RPMI7951 (cell line): ENCODE measurements around the gene LRRTM1. TPM values are rescaled to one million over a fixed set of nuclear protein-coding genes. Genes with fewer than 3 reads are reported as not detected.

Experiments used
- DNase-seq: peaks from one replicate; pipeline ENCODE4 v3.0.0-alpha.2; 2012; ENCODE audit warnings: low read depth
- total RNA-seq: library from RNA; depleted of rRNA; stranded (reverse); fragments of >200 nt; shearing (Covaris generic); gene quantifications from 2 replicates; pipeline ENCODE4 v1.2.3, GENCODE V29; 2014; rRNA removed

The LRRTM1 gene
- total RNA-seq, result not detected in 2 replicates

DNA sequence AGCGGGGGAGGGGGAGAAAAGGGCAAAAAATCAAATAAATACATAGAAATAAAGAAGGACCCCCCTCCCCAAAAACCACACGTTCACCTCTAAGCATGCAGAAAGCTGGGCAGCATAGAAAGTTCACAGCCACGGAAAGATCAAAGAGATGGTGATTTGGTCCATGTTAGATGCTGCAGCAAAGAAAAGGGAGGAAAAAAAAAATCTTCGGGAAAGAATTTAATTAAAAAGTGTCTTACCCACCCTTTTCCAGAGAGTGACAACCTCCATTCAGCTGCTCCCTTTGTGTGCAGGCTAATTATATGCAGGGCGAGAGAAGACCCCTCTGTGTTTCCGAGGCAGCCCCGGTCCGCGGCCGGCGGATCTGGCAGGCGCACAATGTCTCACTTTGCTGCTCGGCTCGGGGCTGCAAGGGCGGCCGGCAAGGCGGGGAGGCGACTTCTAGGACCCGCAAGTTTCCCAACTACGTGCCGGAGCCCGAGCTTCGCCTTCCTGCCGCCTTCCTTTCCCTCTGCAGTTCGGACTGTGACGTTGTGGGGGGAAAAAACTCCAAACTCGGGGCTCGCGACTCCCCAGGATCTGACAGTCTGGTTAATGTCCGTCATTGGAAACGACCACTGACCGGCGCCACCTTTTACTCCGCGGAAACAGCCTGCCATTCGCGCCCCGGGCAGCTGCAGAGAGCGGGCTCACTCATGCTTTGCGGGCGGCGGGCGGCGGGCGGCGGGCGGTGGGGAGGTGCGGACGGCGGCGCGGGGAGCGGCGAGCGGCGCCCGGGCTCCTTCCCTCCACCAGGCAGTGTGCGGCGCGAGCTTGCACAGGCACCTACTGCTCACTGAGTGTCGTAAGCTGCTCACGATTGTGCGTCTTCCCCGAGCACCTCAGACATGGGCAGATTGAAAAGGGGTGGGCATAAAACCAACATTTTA lies at the start of gene LRRTM1:
Gene LRRTM1, minus strand, starts transcription at position 844 of the 929 bp plus-strand sequence. CDS start 933 bp downstream, outside the sequence.
- DNase-seq, result no peak

DNA sequence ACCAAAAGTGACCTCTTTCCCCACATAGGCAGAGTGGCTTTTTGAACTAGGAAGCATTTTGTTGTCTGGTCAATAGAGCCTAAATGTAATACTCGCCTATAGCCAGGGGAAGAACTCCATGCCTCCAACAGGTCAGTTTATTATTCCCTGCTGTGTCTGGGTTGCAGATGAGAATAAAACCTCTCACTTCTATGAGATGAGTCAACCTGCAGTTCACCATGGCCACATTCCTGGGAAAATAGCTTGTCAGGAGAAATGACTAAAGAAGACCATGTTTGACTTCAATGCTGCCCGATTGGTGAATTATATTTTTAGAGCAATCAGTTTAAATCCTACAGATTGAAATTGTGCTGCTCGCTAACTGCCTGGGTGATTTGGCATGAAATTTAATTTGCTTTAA lies 46.7 kb upstream of the LRRTM1 start:
- no peak for DNase-seq

GRCh38 chr2:80348953-80349352 lies 44.4 kb upstream of the LRRTM1 start:
- no peak for DNase-seq

- no peak for DNase-seq
Measured at GRCh38 chr2:80348078-80348477, 43.5 kb upstream of the LRRTM1 start.

GRCh38 chr2:80340022-80340421 lies 35.5 kb upstream of the LRRTM1 start:
- DNase-seq, result no peak

GRCh38 chr2:80338794-80339193 lies 34.2 kb upstream of the LRRTM1 start:
- DNase-seq, result no peak

- DNase-seq, result no peak
Measured at GRCh38 chr2:80335411-80335810, 30.9 kb upstream of the LRRTM1 start.

GRCh38 chr2:80333886-80334285 lies 29.3 kb upstream of the LRRTM1 start:
- no peak for DNase-seq

- DNase-seq, result no peak
Measured at GRCh38 chr2:80330527-80331450, 26.2 kb upstream of the LRRTM1 start.

GRCh38 chr2:80329491-80329890 lies 24.9 kb upstream of the LRRTM1 start:
- DNase-seq, result no peak

GRCh38 chr2:80328159-80328571 lies 23.6 kb upstream of the LRRTM1 start:
- DNase-seq, result no peak

DNA sequence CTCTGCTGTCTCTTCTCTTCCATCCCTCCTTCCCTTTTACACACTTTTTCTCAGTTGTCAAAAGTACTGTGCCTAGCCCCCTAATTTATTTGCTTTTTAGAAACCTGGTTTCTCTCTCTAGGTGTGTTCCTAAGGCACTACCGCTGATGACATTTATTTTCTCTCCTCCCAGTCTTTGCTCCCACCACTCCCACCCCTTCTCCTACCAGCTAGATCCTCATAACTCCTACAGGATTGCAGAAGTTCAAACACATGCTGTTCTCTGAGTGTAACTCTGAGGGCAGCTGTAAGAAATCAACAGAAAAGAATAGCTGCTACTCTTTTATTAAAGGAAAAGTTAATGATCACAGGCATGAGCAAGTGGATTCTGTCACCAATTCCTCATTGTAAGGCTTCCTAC lies 22.3 kb upstream of the LRRTM1 start:
- no peak for DNase-seq

GRCh38 chr2:80326214-80326613 lies 21.7 kb upstream of the LRRTM1 start:
- peak; percentile 5 for DNase-seq

GRCh38 chr2:80324525-80324924 lies 20.0 kb upstream of the LRRTM1 start:
- no peak for DNase-seq

- DNase-seq, result no peak
Measured at GRCh38 chr2:80323610-80324009, 19.1 kb upstream of the LRRTM1 start.

DNA sequence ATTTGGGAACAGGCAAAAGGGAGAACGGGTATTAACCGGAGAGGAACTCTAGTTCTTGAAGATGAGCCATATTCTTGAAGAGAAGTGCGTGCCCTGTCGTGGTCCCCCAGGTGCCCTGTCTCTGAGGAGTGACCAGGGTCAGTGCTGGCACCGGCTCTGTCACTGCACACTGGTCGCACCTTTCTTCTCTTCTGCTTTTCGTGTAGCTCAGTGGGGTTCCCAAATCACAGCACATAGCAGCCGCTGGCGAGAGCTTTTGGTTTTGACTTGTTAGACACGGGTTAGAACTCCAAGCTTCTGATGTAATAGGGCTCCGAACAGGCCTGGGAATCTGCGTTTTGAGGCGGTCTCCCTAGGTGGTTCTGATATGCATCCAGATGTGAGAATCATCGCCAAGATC lies 18.4 kb upstream of the LRRTM1 start:
- no peak for DNase-seq

DNA sequence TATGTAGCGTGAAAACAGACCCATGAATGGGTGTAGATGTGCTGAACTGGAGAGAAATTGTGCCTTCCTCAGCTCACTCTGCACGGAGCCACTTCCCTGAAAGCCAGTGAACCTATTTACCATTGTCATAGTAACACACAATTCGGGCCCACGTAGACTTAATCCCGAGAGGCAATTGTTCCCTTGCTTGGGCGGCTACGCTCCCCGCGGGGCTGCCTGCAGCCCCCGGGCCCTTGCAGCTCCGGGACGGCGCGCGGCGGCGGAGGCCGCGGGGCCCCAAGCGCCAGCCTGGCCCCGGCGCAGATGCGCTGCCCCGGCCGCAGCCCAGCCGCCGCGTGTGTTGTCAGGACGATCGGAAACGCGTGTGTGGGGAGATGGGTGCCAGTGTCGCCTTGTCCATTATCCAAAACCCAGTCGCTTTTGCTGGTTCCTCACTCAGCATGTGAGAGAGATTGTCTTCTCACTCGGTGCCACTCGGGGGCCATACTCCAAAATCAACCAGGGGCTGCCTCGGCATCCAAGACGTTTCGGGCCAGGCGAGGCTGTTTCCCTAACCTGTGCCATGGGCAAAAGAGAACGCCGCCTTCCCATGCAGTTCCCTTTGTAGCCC lies 17.9 kb upstream of the LRRTM1 start:
- DNase-seq, result no peak

DNA sequence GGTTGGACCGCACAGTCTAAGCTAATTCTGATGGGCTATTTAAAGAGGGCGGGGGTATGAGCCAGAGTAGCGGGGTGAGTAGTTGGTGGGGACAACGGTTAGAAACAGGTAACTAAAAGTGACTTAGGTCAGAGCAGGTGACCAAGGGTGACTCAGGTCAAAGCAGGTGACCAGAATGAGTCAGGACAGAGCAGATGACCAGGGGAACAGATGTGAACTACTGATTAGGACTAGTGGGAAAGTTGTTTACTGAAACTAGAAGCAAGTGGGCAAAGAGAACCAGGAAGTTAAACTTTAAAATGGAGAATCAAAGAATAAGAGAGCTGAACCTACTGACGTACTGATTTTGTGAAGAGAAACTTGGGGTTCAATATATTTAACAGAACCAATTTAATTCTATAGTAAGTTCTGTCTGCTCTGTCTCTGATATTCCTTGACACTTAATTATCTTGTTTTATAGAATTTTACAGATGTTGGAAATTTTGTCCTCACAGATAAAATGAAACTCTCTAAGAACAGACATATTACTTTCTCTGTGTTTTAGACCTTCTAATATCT lies 7.8 kb upstream of the LRRTM1 start:
- no peak for DNase-seq

DNA sequence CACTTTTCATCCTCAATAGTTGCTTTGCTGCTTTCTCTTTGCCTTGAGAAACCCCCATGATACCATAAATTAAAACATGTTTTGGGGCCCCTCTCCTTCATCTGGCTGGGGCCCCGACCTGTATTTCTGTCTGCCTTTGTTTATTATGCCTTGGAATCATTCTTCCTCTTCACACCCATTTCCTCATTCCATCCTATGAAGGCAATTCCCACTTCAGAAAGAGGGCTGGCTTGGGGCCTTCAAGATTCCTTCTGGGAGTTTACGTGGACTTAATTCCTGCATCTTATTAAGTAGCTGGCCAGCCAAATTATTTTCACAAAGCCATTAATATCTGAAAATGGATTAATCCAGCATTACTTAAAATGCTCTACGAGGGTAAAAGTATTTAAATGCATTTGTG lies 6.8 kb upstream of the LRRTM1 start:
- no peak for DNase-seq

DNA sequence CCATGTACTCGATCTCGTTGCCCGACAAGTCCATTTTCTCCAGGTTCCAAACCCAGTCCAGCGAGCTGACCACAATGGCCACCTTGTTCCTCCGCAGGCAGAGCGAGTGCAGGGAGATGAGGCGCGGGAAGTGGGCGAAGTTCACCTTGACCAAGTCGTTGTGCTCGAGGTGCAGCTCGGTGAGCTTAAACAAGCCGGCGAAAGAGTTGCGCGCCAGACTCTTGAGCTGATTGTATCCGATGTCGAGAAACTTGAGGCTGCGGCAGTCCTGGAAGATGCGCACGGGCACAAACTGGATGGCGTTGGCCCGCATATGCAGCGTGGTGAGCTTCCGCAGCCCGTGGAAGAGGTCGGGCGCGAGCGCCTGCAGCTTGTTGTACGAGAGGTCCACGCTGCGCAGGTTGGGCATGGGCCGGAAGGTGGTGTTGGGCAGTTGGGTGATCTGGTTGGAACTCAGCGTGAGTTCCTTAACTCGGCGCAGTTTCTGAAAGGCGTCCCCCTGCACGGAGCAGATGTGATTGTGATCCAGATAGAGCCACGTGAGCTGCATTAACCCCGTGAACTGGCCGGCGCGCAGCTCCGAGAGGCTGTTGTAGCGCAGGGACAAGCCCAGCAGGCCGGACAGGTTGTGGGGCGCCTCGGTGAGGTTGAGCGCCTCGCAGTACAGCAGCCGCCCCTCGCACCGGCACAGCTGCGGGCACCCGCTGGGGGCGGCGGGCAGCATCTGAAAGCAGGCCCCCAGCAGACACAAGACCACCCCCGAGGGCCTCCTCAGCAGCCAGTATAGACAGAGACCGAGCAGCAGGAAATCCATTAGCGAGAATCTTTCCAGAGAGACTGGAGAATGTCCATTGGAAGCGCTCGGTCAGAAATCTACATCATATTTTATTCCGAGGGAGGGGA lies 1.3 kb downstream of the LRRTM1 start:
- DNase-seq, result no peak
